HCT116 (cell line): ENCODE data around the gene MCF2L2. TPM values are rescaled to one million over a fixed set of nuclear protein-coding genes. Genes with fewer than 3 reads are reported as not detected.

ENCODE experiments used
- ATAC-seq: fragments of 200-7000 bp; cut with Tn5 transposase; 2 replicates; pipeline ENCODE4 v1.9.1; 2020; ENCODE audit warnings: mild to moderate bottlenecking, moderate library complexity
- BruUV-seq: library from RNA; stranded (reverse); fragments of 400-500 nt; replicated peaks from 2 replicates; lab custom pipeline; 2021; lab: Mats Ljungman, UMichigan
- CTCF ChIA-PET: fragments of 300-600 bp; sonication (Branson Sonifier 250); formaldehyde crosslinking; loops from one replicate; lab custom pipeline; 2021; ENCODE audit warnings: antibody characterized with exemption; lab: Charles Lee
- POLR2A ChIA-PET: fragments of 300-600, 350-600 bp; sonication (Branson Sonifier 250); formaldehyde crosslinking; loops from one replicate; lab custom pipeline; 2021; ENCODE audit warnings: antibody characterized with exemption; lab: Charles Lee
- RAD21 ChIA-PET, 2 experiments: fragments of 300-600 bp; sonication (Branson Sonifier 250); formaldehyde crosslinking; loops; one replicate each; lab custom pipeline; 2023; ENCODE audit warnings: low total read pairs in 2 of 2; ENCODE audit not compliant: uncharacterized antibody in 2 of 2, unreplicated experiment in 2 of 2, low non-redundant PET in 1 of 2; lab: Charles Lee
- DNase-seq: peaks from one replicate; pipeline ENCODE4 v3.0.0-alpha.2; 2010; ENCODE audit warnings: low read depth, low spot score
- H2AFZ ChIP-seq: fragments of 200-600 bp; shearing (Covaris generic), sonication (generic); 2 replicates; pipeline ENCODE4 v1.6.1; 2017; ENCODE audit warnings: low read depth, mixed run types, mixed read lengths, antibody characterized with exemption, low read length; ENCODE audit not compliant: poor library complexity, severe bottlenecking
- H3K27ac ChIP-seq: 2 replicates; pipeline ENCODE4 v1.5.1; 2012; ENCODE audit warnings: low read depth, low read length
- H3K27me3 ChIP-seq: fragments of 200-600 bp; sonication (generic); 2 replicates; pipeline ENCODE4 v1.6.1; 2016; ENCODE audit warnings: mixed run types, low read length, mixed read lengths; ENCODE audit not compliant: insufficient read depth
- H3K36me3 ChIP-seq, 2 experiments: fragments of 200-500 bp in 1 of 2; fragments of 200-600 bp in 1 of 2; sonication (Bioruptor generic) in 1 of 2; sonication (generic) in 1 of 2; 2 replicates each; pipeline versions ENCODE4 v1.5.1 to v1.6.1; 2014 to 2016; ENCODE audit warnings: low read length in 2 of 2, inconsistent platforms in 1 of 2, mixed read lengths in 1 of 2, mixed run types in 1 of 2; ENCODE audit not compliant: insufficient read depth in 2 of 2, control insufficient read depth in 1 of 2
- H3K4me1 ChIP-seq, 2 experiments: fragments of 200-600 bp in 1 of 2; sonication (generic) in 1 of 2; 2 replicates each; pipeline versions ENCODE4 v1.5.1 to v1.6.1; 2012 to 2017; ENCODE audit warnings: low read length in 2 of 2, inconsistent platforms in 1 of 2, mild to moderate bottlenecking in 1 of 2, mixed read lengths in 1 of 2, mixed run types in 1 of 2, moderate library complexity in 1 of 2; ENCODE audit not compliant: insufficient read depth in 2 of 2, control insufficient read depth in 1 of 2
- H3K4me2 ChIP-seq: fragments of 200-600 bp; sonication (generic); 2 replicates; pipeline ENCODE4 v1.6.1; 2017; ENCODE audit warnings: mixed run types, low read length, mixed read lengths
- H3K4me3 ChIP-seq, 2 experiments: fragments of 200-600 bp in 1 of 2; sonication (generic) in 1 of 2; replicated peaks in 1 of 2; 2 replicates each; pipeline ENCODE4 v1.5.1; 2011 to 2016; ENCODE audit warnings: low read length in 2 of 2, control low read depth in 1 of 2, low read depth in 1 of 2, mild to moderate bottlenecking in 1 of 2, mixed read lengths in 1 of 2, mixed run types in 1 of 2
- H3K79me2 ChIP-seq: fragments of 200-600 bp; sonication (generic); 2 replicates; pipeline ENCODE4 v1.6.1; 2017; ENCODE audit warnings: mild to moderate bottlenecking, mixed run types, low read length, moderate library complexity, mixed read lengths; ENCODE audit not compliant: insufficient read depth
- H3K9ac ChIP-seq: fragments of 200-600 bp; sonication (generic); 2 replicates; pipeline ENCODE4 v1.6.1; 2016; ENCODE audit warnings: low read length, mixed read lengths
- H3K9me2 ChIP-seq: fragments of 200-600 bp; sonication (generic), shearing (Covaris generic); 2 replicates; pipeline ENCODE4 v1.6.1; 2017; ENCODE audit warnings: mixed run types, mild to moderate bottlenecking, moderate library complexity; ENCODE audit not compliant: insufficient read depth
- H3K9me3 ChIP-seq, 2 experiments: fragments of 200-500 bp in 1 of 2; fragments of 200-600 bp in 1 of 2; sonication (Bioruptor generic) in 1 of 2; sonication (generic) in 1 of 2; 2 replicates each; pipeline ENCODE4 v1.6.1; 2014 to 2017; ENCODE audit warnings: low read length in 2 of 2, mixed read lengths in 2 of 2, inconsistent platforms in 1 of 2, low read depth in 1 of 2, mild to moderate bottlenecking in 1 of 2, mixed run types in 1 of 2, moderate library complexity in 1 of 2; ENCODE audit not compliant: control insufficient read depth in 1 of 2, insufficient read depth in 1 of 2
- H4K20me1 ChIP-seq: fragments of 200-600 bp; sonication (generic), shearing (Covaris generic); 2 replicates; pipeline ENCODE4 v1.6.1; 2017; ENCODE audit warnings: mixed run types, mild to moderate bottlenecking, moderate library complexity; ENCODE audit not compliant: insufficient read depth
- CTCF ChIP-seq, 3 experiments: fragments of 200-600 bp in 1 of 3; sonication (generic) in 1 of 3; IDR thresholded peaks in 2 of 3; conservative IDR thresholded peaks in 1 of 3; 2 replicates each; pipeline ENCODE4 v1.5.1; 2012 to 2017; ENCODE audit warnings: low read depth in 2 of 3, low read length in 2 of 3, antibody characterized with exemption in 1 of 3, borderline replicate concordance in 1 of 3, control low read depth in 1 of 3, mild to moderate bottlenecking in 1 of 3, mixed read lengths in 1 of 3, mixed run types in 1 of 3, moderate library complexity in 1 of 3; ENCODE audit not compliant: insufficient read depth in 1 of 3
- EGR1 ChIP-seq: IDR thresholded peaks from 2 replicates; pipeline ENCODE4 v1.6.1; 2012; ENCODE audit warnings: low read depth
- EZH2 ChIP-seq: fragments of 200-600 bp; sonication (generic); IDR thresholded peaks from 2 replicates; pipeline ENCODE4 v1.6.1; 2017; ENCODE audit warnings: antibody characterized with exemption, mixed run types
- JUND ChIP-seq: IDR thresholded peaks from 2 replicates; pipeline ENCODE4 v1.6.1; 2012
- SIN3A ChIP-seq: IDR thresholded peaks from 2 replicates; pipeline ENCODE4 v1.6.1; 2012; ENCODE audit warnings: low read depth
- YY1 ChIP-seq: IDR thresholded peaks from 2 replicates; pipeline ENCODE4 v1.6.1; 2011; ENCODE audit warnings: low read length, low read depth, moderate library complexity, mild to moderate bottlenecking; ENCODE audit not compliant: insufficient replicate concordance; ENCODE audit errors: extremely low read depth
- ZFX ChIP-seq: fragments of 450-650 bp; IDR thresholded peaks from 2 replicates; pipeline ENCODE4 v1.6.1; 2017
- intact Hi-C: fragments of 100-400 bp; cut with micrococcal nuclease; formaldehyde crosslinking; loops from 2 replicates; pipeline ENCODE4 v1.10.0; 2022
- total RNA-seq: library from RNA; stranded (reverse); gene quantifications from one replicate; pipeline ENCODE4 v1.2.1, GENCODE V29; 2021; ENCODE audit not compliant: unreplicated experiment

MCF2L2 gene
- total RNA-seq, 1 experiment from 2014 or later, result 1.5 TPM

- TF ChIP-seq JUND, result no peak
- TF ChIP-seq SIN3A, result no peak
- no peak for TF ChIP-seq ZFX
- TF ChIP-seq YY1, result no peak
- TF ChIP-seq EZH2, result no peak
- TF ChIP-seq, all 23 proteins: peak for 0
Observed at GRCh38 chr3:183217548-183218332, 210.7 kb downstream of the MCF2L2 start (continued).

- no peak overlapping the region for H3K4me2 ChIP-seq
- ChIA-PET CTCF (no interaction called here), RAD21 (no interaction called here), POLR2A (no interaction called here)
- no peaks in the 10 kb centered on the region for H3K36me3 ChIP-seq
- H2AFZ ChIP-seq, result no peak overlapping the region
- peaks cover 0 to 8% of the 10 kb centered on the region in 2 experiments; a peak in 1 of 4 replicates for H3K4me1 ChIP-seq
- DNase-seq (no peak), ATAC-seq (no peak)
- no TSS peak for BruUV-seq
- no peaks in the 10 kb centered on the region for H3K9me3 ChIP-seq
- no peak overlapping the region for H3K4me3 ChIP-seq
- no peaks in the 10 kb centered on the region for H3K27me3 ChIP-seq
- TF ChIP-seq EGR1, result no peak
- TF ChIP-seq EZH2, result no peak
- TF ChIP-seq CTCF (IDR thresholded peaks at IDR 0.05 in 2 of 3, conservative IDR thresholded peaks at IDR 0.05 in 1 of 3; ENCODE audit: borderline replicate concordance in 1 of 3, insufficient read depth in 1 of 3, low read depth in 2 of 3, low read length in 2 of 3), result no peak
- no peak overlapping the region for H3K27ac ChIP-seq
- no peak overlapping the region for H3K9ac ChIP-seq
- intact Hi-C loops, result no loop called here
- no peaks in the 10 kb centered on the region for H4K20me1 ChIP-seq
- no peaks in the 10 kb centered on the region for H3K79me2 ChIP-seq
- H3K9me2 ChIP-seq, result no peaks in the 10 kb centered on the region
Observed at GRCh38 chr3:183215591-183216202, 212.7 kb downstream of the MCF2L2 start.
